Fibroblast of lung (primary cell): ENCODE measurements around the gene GREB1.

Experiments used
- EZH2 ChIP-seq: IDR thresholded peaks from 2 replicates; pipeline ENCODE4 v1.5.1; 2012; ENCODE audit warnings: low read length, control low read depth, mild to moderate bottlenecking; ENCODE audit errors: missing control alignments
- TF ChIP-seq, protein P1 (sequence below), 2 donors: IDR thresholded peaks in 1 of 2; conservative IDR thresholded peaks in 1 of 2; 1 replicate in 1 of 2; 2 replicates in 1 of 2; pipeline ENCODE4 v1.5.1; 2011 to 2012; ENCODE audit warnings: low read length in 2 of 2, control low read depth in 1 of 2, inconsistent platforms in 1 of 2, low read depth in 1 of 2, mild to moderate bottlenecking in 1 of 2

- TF ChIP-seq, protein P1, sequence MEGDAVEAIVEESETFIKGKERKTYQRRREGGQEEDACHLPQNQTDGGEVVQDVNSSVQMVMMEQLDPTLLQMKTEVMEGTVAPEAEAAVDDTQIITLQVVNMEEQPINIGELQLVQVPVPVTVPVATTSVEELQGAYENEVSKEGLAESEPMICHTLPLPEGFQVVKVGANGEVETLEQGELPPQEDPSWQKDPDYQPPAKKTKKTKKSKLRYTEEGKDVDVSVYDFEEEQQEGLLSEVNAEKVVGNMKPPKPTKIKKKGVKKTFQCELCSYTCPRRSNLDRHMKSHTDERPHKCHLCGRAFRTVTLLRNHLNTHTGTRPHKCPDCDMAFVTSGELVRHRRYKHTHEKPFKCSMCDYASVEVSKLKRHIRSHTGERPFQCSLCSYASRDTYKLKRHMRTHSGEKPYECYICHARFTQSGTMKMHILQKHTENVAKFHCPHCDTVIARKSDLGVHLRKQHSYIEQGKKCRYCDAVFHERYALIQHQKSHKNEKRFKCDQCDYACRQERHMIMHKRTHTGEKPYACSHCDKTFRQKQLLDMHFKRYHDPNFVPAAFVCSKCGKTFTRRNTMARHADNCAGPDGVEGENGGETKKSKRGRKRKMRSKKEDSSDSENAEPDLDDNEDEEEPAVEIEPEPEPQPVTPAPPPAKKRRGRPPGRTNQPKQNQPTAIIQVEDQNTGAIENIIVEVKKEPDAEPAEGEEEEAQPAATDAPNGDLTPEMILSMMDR (conservative IDR thresholded peaks at IDR 0.05 in 1 of 2, IDR thresholded peaks at IDR 0.05 in 1 of 2; ENCODE audit: low read depth in 1 of 2, low read length in 2 of 2), result no peak
- TF ChIP-seq EZH2, result no peak
Measured at GRCh38 chr2:11665510-11666362, 131.9 kb downstream of the GREB1 start.
